ENCODE data around the gene C6orf89. TPM values are rescaled to one million over a fixed set of nuclear protein-coding genes. Genes with fewer than 3 reads are reported as not detected.
A peak's percentile ranks its signal among the peaks of the same experiment; 100 is the strongest.
"Not testable (repeated sequence)": the region's sequence is repeated elsewhere in the genome, so short reads cannot be mapped to it uniquely, and the experiment has no call there.

C6orf89 gene
- total and polyA plus RNA-seq, 8 donors = 11.6 to 39.2 (median 30.6) TPM

DNA sequence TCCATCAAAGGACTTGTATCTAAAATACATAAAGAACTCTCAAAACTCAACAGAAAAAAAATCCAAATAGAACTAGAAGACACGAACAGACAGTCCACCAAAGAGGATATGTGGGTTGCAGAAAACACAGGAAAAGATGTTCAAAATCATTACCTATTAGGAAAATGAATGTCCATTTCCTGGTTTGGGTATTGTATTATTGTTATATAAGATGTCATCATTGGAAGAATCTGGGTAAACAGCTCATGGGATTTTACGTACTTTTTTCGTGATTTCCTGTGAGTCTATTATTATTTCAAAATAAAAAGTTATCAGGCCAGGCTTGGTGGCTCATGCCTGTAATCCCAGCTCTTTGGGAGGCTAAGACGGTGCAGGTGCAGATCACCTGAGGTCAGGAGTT lies 59.5 kb downstream of the C6orf89 start:
- ATAC-seq = no peak

GRCh38 chr6:36946526-36946925 lies 60.8 kb downstream of the C6orf89 start:
- TF ChIP-seq CTCF (IDR thresholded peaks at IDR 0.05) = no peak
- intact Hi-C loops (cut with DNase I) = no loop called here
- Histone ChIP-seq H3K4me3 (no peak overlapping the region), H3K36me3 (no peaks in the 10 kb centered on the region), H3K9me3 (no peaks in the 10 kb centered on the region), H3K4me1 (peaks cover 0 to 4% (median 0%) of the 10 kb centered on the region in 3 donors), H3K27me3 (no peaks in the 10 kb centered on the region), H3K27ac (no peak overlapping the region)
- ATAC-seq (no peak), DNase-seq (no peak), FAIRE-seq (no peak)
- WGBS, 2 donors = 89 to 91% methylated on average over 4 of the region's 4 CpGs

More for the DNA sequence above, 59.5 kb downstream of the C6orf89 start:
- no peak for TF ChIP-seq CTCF (IDR thresholded peaks at IDR 0.05)
- Histone ChIP-seq H3K27me3 (no peaks in the 10 kb centered on the region), H3K36me3 (no peaks in the 10 kb centered on the region), H3K9me3 (no peaks in the 10 kb centered on the region), H3K27ac (peak overlapping the region in 1 of 4 donors; percentile 73), H3K4me1 (peaks cover 0 to 4% (median 0%) of the 10 kb centered on the region in 3 donors), H3K4me3 (no peak overlapping the region)
- no peak for FAIRE-seq
- 92 to 93% methylated on average over 4 of the region's 4 CpGs for WGBS, 2 donors
- intact Hi-C loops (cut with DNase I) = no loop called here
- DNase-seq = no peak

- TF ChIP-seq CTCF (IDR thresholded peaks at IDR 0.05) = no peak
- WGBS, 2 donors = 76 to 80% methylated on average over 12 of the region's 12 CpGs
- H3K27me3 ChIP-seq = no peaks in the 10 kb centered on the region
- no peak overlapping the region for H3K27ac ChIP-seq
- no peak overlapping the region for H3K4me3 ChIP-seq
- H3K9me3 ChIP-seq = no peaks in the 10 kb centered on the region
- ATAC-seq = no peak
- no peaks in the 10 kb centered on the region for H3K36me3 ChIP-seq
- intact Hi-C loops (cut with DNase I) = no loop called here
- DNase-seq = no peak
- no peak for FAIRE-seq
- H3K4me1 ChIP-seq = peaks cover 0 to 4% (median 0%) of the 10 kb centered on the region in 3 donors
Observed at GRCh38 chr6:36947570-36948351, 62.0 kb downstream of the C6orf89 start.

DNA sequence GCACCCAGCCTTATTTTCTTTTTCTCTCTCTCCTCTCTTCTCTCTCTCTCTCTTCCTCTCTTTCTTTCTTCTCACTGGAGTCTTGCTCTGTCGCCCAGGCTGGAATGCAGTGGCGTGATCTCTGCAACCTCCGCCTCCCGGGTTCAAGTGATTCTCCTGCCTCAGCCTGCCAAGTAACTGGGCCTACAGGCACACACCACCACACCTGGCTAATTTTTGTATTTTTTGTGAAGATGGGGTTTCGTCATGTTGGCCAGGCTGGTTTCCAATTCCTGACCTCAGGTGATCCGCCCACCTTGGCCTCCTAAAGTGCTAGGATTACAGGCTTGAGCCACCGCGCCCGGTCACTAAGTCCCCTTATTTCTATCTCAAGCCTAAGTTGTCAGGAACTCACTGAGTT lies 63.3 kb downstream of the C6orf89 start:
- H3K9me3 ChIP-seq; H3K36me3 ChIP-seq; intact Hi-C loops (cut with DNase I); H3K27me3 ChIP-seq; H3K4me3 ChIP-seq; FAIRE-seq; H3K4me1 ChIP-seq; H3K27ac ChIP-seq; DNase-seq; ATAC-seq: not testable (repeated sequence)
- WGBS, 2 donors = 93 to 94% methylated on average over 9 of the region's 9 CpGs

DNA sequence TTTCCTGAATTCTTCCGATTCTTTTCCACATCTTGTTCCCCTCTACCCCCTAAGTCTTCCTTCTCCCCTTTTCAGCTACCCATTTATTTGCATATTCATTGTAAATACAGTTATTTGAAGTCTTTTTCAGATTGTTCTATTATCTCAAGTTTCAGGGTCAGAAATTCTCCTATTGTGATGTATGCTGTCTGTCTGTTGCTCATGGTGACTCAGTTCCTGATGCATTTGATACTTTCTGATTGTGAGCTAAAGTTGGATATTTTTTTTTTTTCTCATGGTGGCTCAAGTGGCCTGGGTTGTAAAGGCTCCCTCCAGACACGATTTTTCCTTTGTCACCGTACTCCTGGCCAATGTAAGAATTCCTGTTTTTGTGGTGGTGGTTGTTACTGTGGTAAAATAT lies 63.9 kb downstream of the C6orf89 start:
- WGBS, 2 donors = 77 to 87% methylated on average over 3 of the region's 3 CpGs
- Histone ChIP-seq H3K4me1 (peaks cover 0 to 4% (median 0%) of the 10 kb centered on the region in 3 donors), H3K27me3 (no peaks in the 10 kb centered on the region), H3K27ac (no peak overlapping the region), H3K9me3 (no peaks in the 10 kb centered on the region), H3K36me3 (no peaks in the 10 kb centered on the region), H3K4me3 (no peak overlapping the region)
- ATAC-seq (no peak), DNase-seq (no peak), FAIRE-seq (no peak)
- intact Hi-C loops (cut with DNase I) = no loop called here
- no peak for TF ChIP-seq CTCF (IDR thresholded peaks at IDR 0.05)

All from pancreas (tissue), 10 donors.